Ovary (tissue), 3 donors: ENCODE results near the gene ZNF132.

ENCODE experiments used
- EP300 ChIP-seq: sonication (generic); formaldehyde crosslinking; IDR thresholded peaks from one replicate; pipeline ENCODE4 v1.6.1; 2017; ENCODE audit warnings: antibody characterized with exemption
- TF ChIP-seq, protein P1 (sequence below), 3 donors: fragments of 450-650 bp in 2 of 3; fragments of 200-600 bp in 1 of 3; IDR thresholded peaks; one replicate each; pipeline versions ENCODE4 v1.5.1 to v1.8.0; 2016 to 2022; ENCODE audit warnings: antibody characterized with exemption in 3 of 3, mild to moderate bottlenecking in 1 of 3
- donor health status: DM: no; HTN: no; CAD: no.

GRCh38 chr19:58400916-58401839, 38.8 kb downstream of the ZNF132 start:
- TF ChIP-seq, protein P1, sequence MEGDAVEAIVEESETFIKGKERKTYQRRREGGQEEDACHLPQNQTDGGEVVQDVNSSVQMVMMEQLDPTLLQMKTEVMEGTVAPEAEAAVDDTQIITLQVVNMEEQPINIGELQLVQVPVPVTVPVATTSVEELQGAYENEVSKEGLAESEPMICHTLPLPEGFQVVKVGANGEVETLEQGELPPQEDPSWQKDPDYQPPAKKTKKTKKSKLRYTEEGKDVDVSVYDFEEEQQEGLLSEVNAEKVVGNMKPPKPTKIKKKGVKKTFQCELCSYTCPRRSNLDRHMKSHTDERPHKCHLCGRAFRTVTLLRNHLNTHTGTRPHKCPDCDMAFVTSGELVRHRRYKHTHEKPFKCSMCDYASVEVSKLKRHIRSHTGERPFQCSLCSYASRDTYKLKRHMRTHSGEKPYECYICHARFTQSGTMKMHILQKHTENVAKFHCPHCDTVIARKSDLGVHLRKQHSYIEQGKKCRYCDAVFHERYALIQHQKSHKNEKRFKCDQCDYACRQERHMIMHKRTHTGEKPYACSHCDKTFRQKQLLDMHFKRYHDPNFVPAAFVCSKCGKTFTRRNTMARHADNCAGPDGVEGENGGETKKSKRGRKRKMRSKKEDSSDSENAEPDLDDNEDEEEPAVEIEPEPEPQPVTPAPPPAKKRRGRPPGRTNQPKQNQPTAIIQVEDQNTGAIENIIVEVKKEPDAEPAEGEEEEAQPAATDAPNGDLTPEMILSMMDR (IDR thresholded peaks at IDR 0.05): no peak
- no peak for TF ChIP-seq EP300
